Stomach (tissue), 9 donors: ENCODE data around the gene POLR2C. TPM values are rescaled to one million over a fixed set of nuclear protein-coding genes. Genes with fewer than 3 reads are reported as not detected.

Experiments used
- DNase-seq, 2 donors: peaks; one replicate each; pipeline versions ENCODE4 v3.0.0 to v3.0.0-alpha.2; 2013 to 2019
- H3K27ac ChIP-seq, 5 donors: fragments of 200-600 bp in 4 of 5; sonication (generic) in 4 of 5; one replicate each; pipeline ENCODE4 v1.5.1; 2013 to 2019; ENCODE audit warnings: mild to moderate bottlenecking in 1 of 5, moderate library complexity in 1 of 5
- H3K27me3 ChIP-seq, 3 donors: fragments of 200-600 bp; sonication (generic); one replicate each; pipeline ENCODE4 v1.5.1; 2017 to 2019; ENCODE audit warnings: mixed run types in 1 of 3
- H3K36me3 ChIP-seq, 4 donors: fragments of 200-600 bp; sonication (generic); 1 replicate in 3 of 4; 2 replicates in 1 of 4; pipeline ENCODE4 v1.5.1; 2016 to 2019
- H3K4me1 ChIP-seq, 4 donors: fragments of 200-600 bp; sonication (generic); one replicate each; pipeline ENCODE4 v1.5.1; 2016 to 2019
- H3K4me3 ChIP-seq, 4 donors: fragments of 200-600 bp; sonication (generic) in 3 of 4; one replicate each; pipeline ENCODE4 v1.5.1; 2016 to 2019; ENCODE audit warnings: mild to moderate bottlenecking in 1 of 4
- H3K9me3 ChIP-seq, 4 donors: fragments of 200-600 bp; sonication (generic); one replicate each; pipeline ENCODE4 v1.5.1; 2016 to 2019
- EP300 ChIP-seq: sonication (generic); formaldehyde crosslinking; IDR thresholded peaks from one replicate; pipeline ENCODE4 v1.6.1; 2017; ENCODE audit warnings: antibody characterized with exemption
- POLR2A ChIP-seq, 4 donors: fragments of 450-650 bp; IDR thresholded peaks; one replicate each; pipeline ENCODE4 v1.6.1; 2016; ENCODE audit warnings: antibody characterized with exemption in 4 of 4, control low read depth in 2 of 4, mild to moderate bottlenecking in 1 of 4, moderate library complexity in 1 of 4
- POLR2AphosphoS5 ChIP-seq, 3 donors: sonication (generic); formaldehyde crosslinking; IDR thresholded peaks; one replicate each; pipeline ENCODE4 v1.6.1; 2016; ENCODE audit warnings: antibody characterized with exemption in 3 of 3
- WGBS, 5 donors: extraction: QIAGEN DNeasy Blood & Tissue Kit in 3 of 5; methylation state at CpG; one replicate each; pipeline versions ENCODE4 v1.1.5 to v1.1.7; 2013 to 2018; 5-methylcytosine and 5-hydroxymethylcytosine counted together
- intact Hi-C: fragments of 100-400 bp; cut with DNase I; formaldehyde crosslinking; loops from one replicate; pipeline ENCODE4 v1.15.1; 2023; ENCODE audit warnings: low total_unique reads
- polyA plus RNA-seq, 3 donors: library from polyadenylated mRNA; stranded (reverse); fragments of 200-250 nt; gene quantifications; one replicate each; pipeline ENCODE4 v1.2.3, GENCODE V29; 2013
- total RNA-seq, 5 donors: library from RNA; depleted of rRNA; stranded (reverse); fragments of >200 nt; gene quantifications; one replicate each; pipeline versions ENCODE4 v1.1.0 to v1.2.3, GENCODE V29; 2014 to 2016
- TF ChIP-seq, protein P1 (sequence below), 7 experiments: fragments of 450-650 bp in 4 of 7; fragments of 200-600 bp in 3 of 7; sonication (generic) in 3 of 7; IDR thresholded peaks; one replicate each; pipeline ENCODE4 v1.5.1; 2016 to 2019; ENCODE audit warnings: antibody characterized with exemption in 7 of 7, control low read depth in 2 of 7, mild to moderate bottlenecking in 1 of 7
- donor health status: healthy with polysubstance abuse.
- donor health status: Bipolar disorder and iron deficiency.
- donor health status: healthy.

The POLR2C gene
- total and polyA plus RNA-seq, 8 donors: 31.8 to 162 (median 67.8) TPM

DNA sequence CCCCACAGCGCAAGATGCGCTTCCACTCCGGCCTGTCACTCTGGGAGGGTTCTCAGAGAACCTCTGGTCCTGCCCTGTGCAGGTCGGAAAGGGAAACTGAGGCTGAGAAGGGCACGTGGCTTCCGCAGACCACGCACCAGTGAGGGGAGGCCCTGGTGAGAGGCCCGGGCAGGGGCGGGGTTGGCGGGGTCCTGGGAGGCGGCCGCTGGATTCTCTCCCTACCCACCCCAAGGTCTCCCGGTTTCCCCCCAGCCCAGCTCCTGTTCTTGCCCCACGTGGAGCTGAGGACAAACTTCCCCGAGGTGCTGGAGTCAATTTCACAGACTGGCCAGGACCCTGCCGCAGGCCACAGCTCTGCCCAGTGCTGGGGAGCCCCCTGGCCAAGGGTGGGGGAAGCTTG, 46.4 kb upstream of the POLR2C start:
- peaks cover 11 to 35% (median 28%) of the 10 kb centered on the region in 4 donors for H3K4me1 ChIP-seq
- peaks cover 0 to 4% (median 0%) of the 10 kb centered on the region in 3 donors for H3K27me3 ChIP-seq
- H3K36me3 ChIP-seq: no peaks in the 10 kb centered on the region
- no peak for DNase-seq
- intact Hi-C loops: loop anchor here (2.0 kb wide), 1 partner anchor 115 kb away; no protein-coding TSS in a partner anchor
- TF ChIP-seq EP300: no peak
- TF ChIP-seq, protein P1, sequence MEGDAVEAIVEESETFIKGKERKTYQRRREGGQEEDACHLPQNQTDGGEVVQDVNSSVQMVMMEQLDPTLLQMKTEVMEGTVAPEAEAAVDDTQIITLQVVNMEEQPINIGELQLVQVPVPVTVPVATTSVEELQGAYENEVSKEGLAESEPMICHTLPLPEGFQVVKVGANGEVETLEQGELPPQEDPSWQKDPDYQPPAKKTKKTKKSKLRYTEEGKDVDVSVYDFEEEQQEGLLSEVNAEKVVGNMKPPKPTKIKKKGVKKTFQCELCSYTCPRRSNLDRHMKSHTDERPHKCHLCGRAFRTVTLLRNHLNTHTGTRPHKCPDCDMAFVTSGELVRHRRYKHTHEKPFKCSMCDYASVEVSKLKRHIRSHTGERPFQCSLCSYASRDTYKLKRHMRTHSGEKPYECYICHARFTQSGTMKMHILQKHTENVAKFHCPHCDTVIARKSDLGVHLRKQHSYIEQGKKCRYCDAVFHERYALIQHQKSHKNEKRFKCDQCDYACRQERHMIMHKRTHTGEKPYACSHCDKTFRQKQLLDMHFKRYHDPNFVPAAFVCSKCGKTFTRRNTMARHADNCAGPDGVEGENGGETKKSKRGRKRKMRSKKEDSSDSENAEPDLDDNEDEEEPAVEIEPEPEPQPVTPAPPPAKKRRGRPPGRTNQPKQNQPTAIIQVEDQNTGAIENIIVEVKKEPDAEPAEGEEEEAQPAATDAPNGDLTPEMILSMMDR (IDR thresholded peaks at IDR 0.05): no peak
- no peak for TF ChIP-seq POLR2AphosphoS5 (IDR thresholded peaks at IDR 0.05)
- no peak for TF ChIP-seq POLR2A (IDR thresholded peaks at IDR 0.05)
- WGBS, 5 donors: 83 to 89% (median 85%) methylated on average over 11 to 16 of the region's 16 CpGs
- peak overlapping the region in 1 of 5 donors; percentile 32 for H3K27ac ChIP-seq
- H3K4me3 ChIP-seq: no peak overlapping the region
- H3K9me3 ChIP-seq: no peaks in the 10 kb centered on the region

DNA sequence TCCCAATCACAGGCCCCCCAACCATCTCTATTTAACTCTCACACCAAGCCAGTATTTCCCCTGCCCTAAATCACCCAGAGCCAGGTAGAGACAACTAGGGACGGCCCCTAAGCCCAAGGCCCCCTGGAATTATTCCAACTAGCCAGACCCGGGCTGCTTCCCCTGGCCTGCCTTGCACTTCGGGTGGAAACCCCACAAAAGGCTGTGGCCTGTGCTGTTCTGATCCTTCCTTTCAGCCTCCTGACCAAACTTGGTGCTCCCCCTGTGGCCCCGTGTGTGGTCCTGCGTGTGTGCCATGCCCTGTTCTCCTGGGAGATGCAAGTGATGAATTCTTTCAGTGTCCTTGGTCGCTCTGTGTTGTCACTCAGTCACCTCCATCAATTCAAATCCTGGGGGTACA, 43.0 kb upstream of the POLR2C start:
- Histone ChIP-seq H3K36me3 (no peaks in the 10 kb centered on the region), H3K4me3 (no peak overlapping the region), H3K27ac (no peak overlapping the region), H3K9me3 (no peaks in the 10 kb centered on the region), H3K4me1 (peaks cover 20 to 47% (median 37%) of the 10 kb centered on the region in 4 donors), H3K27me3 (peaks cover 0 to 4% (median 0%) of the 10 kb centered on the region in 3 donors)
- DNase-seq: peak in 1 of 2 donors; percentile 4
- intact Hi-C loops: no loop called here
- WGBS, 5 donors: 70 to 81% (median 79%) methylated on average over 6 of the region's 6 CpGs
- TF ChIP-seq, protein P1 (IDR thresholded peaks at IDR 0.05): no peak
- no peak for TF ChIP-seq POLR2AphosphoS5 (IDR thresholded peaks at IDR 0.05)
- TF ChIP-seq POLR2A (IDR thresholded peaks at IDR 0.05): no peak
- no peak for TF ChIP-seq EP300

DNA sequence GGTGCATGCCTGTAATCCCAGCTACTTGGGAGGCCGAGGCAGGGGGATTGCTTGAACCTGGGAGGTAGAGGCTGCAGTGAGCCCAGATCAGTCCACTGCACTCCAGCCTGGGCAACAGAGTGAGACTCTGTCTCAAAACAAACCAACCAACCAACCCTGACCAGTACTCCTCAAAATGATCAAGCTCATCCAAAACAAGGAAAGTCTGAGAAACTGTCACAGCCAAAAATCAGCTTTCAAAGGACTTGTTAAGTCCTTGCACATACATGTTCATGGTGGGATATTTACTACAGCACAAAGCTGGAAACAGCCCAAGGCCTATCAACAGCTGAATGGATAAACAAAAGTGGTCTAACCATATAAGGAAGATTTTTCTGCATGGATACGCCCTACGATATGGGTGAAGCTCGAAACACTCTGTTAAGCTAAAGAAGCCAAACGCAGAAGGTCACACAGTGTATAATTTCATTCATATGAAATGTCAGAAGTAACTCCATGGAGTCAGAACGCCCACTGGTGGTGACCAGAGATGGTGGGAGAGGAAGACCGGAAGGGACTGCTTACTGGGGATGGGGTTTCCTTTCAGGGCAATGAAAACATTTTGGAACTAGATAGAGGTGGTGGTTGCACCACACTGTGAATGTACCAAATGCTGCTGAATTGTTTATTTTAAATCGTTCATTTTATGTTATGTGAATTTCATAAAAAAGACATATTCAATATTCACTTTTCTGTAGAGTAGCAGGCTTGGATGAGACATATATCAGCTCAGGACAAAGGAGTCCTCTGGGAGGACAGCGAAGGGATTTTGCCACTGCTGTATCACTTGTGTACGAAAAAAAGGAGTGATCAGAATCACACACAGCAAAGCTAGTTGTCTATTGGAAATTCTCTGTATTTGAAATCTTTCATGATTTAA, 40.2 kb upstream of the POLR2C start:
- TF ChIP-seq POLR2AphosphoS5 (IDR thresholded peaks at IDR 0.05) (peak in 1 of 3 donors; percentile 46), EP300 (no peak), POLR2A (IDR thresholded peaks at IDR 0.05) (no peak)
- TF ChIP-seq, protein P1 (IDR thresholded peaks at IDR 0.05): peak in 5 of 7 experiments; percentile 49 to 73 (median 54)
- peaks cover 14 to 43% (median 30%) of the 10 kb centered on the region in 4 donors for H3K4me1 ChIP-seq
- H3K27ac ChIP-seq: no peak overlapping the region
- H3K4me3 ChIP-seq: no peak overlapping the region
- H3K9me3 ChIP-seq: no peaks in the 10 kb centered on the region
- intact Hi-C loops: loop anchor here (10.0 kb wide), 1 partner anchor 93 kb away; no protein-coding TSS in a partner anchor
- 30 to 36% (median 33%) methylated on average over 10 of the region's 10 CpGs for WGBS, 5 donors
- peaks cover 0 to 16% (median 8%) of the 10 kb centered on the region in 4 donors for H3K36me3 ChIP-seq
- peak; percentile 52 to 89 for DNase-seq
- H3K27me3 ChIP-seq: no peaks in the 10 kb centered on the region

DNA sequence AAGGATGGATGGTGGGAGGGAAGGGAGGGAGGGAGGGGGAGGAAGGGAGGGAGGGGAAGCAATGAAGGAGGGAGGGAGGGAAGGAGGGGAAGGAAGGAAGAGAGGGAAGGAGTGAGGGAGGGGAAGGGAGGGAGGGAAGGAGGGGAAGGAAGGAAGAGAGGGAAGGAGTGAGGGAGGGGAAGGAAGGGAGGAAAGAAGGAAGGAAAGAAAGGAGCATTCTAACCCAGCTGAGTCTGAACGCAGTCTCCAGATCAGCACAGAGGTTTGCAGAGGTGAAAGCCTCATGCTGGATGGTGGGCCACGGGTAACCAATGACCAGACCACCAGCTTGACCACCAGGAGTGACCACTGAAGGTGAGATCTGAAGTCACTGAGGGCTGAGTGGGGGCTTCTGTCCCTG, 39.3 kb upstream of the POLR2C start:
- H3K36me3 ChIP-seq: peaks cover under 1 to 23% (median 17%) of the 10 kb centered on the region in 4 donors
- WGBS, 5 donors: 73 to 87% (median 80%) methylated on average over 2 of the region's 2 CpGs
- H3K4me3 ChIP-seq: no peak overlapping the region
- H3K9me3 ChIP-seq: no peaks in the 10 kb centered on the region
- DNase-seq: peak in 1 of 2 donors; percentile 9
- H3K27me3 ChIP-seq: no peaks in the 10 kb centered on the region
- peaks cover 13 to 35% (median 25%) of the 10 kb centered on the region in 4 donors for H3K4me1 ChIP-seq
- TF ChIP-seq POLR2A (IDR thresholded peaks at IDR 0.05) (no peak), POLR2AphosphoS5 (IDR thresholded peaks at IDR 0.05) (no peak), EP300 (no peak)
- TF ChIP-seq, protein P1 (IDR thresholded peaks at IDR 0.05): no peak
- H3K27ac ChIP-seq: no peak overlapping the region
- intact Hi-C loops: loop anchor here (10.0 kb wide), 1 partner anchor 92 kb away; no protein-coding TSS in a partner anchor
